Measurements from ENCODE around the gene WFDC13. TPM values are rescaled to one million over a fixed set of nuclear protein-coding genes. Genes with fewer than 3 reads are reported as not detected.

The WFDC13 gene
- total and polyA plus RNA-seq, 11 donors: not detected

- no peaks in the 10 kb centered on the region for H3K4me1 ChIP-seq
- no peak overlapping the region for H3K27ac ChIP-seq
- DNase-seq (no peak), ATAC-seq (no peak)
- peaks cover 0 to 4% (median 0%) of the 10 kb centered on the region in 9 donors for H3K27me3 ChIP-seq
- 71 to 85% (median 82%) methylated on average over 6 to 8 of the region's 8 CpGs for WGBS, 4 donors
- intact Hi-C loops (cut with DNase I): no loop called here
- TF ChIP-seq POLR2A (IDR thresholded peaks at IDR 0.05): no peak
- TF ChIP-seq CTCF (IDR thresholded peaks at IDR 0.05): no peak
- H3K9me3 ChIP-seq: peaks cover 0 to 24% (median 18%) of the 10 kb centered on the region in 12 donors
- H3K36me3 ChIP-seq: no peaks in the 10 kb centered on the region
- H3K4me3 ChIP-seq: no peak overlapping the region
Measured at GRCh38 chr20:45735552-45735951, 33.7 kb downstream of the WFDC13 start.

GRCh38 chr20:45735988-45736387, 34.1 kb downstream of the WFDC13 start:
- Histone ChIP-seq H3K4me3 (no peak overlapping the region), H3K27me3 (peaks cover 0 to 4% (median 0%) of the 10 kb centered on the region in 9 donors), H3K4me1 (no peaks in the 10 kb centered on the region), H3K27ac (no peak overlapping the region), H3K9me3 (peaks cover 0 to 22% (median 18%) of the 10 kb centered on the region in 12 donors), H3K36me3 (no peaks in the 10 kb centered on the region)
- no peak for TF ChIP-seq POLR2A (IDR thresholded peaks at IDR 0.05)
- no peak for TF ChIP-seq CTCF (IDR thresholded peaks at IDR 0.05)
- 88 to 98% (median 94%) methylated on average over 5 to 23 of the region's 23 CpGs for WGBS, 4 donors
- intact Hi-C loops (cut with DNase I): no loop called here
- DNase-seq (no peak), ATAC-seq (no peak)

GRCh38 chr20:45742596-45742995, 40.8 kb downstream of the WFDC13 start:
- intact Hi-C loops (cut with DNase I): no loop called here
- DNase-seq: no peak
- no peaks in the 10 kb centered on the region for H3K27me3 ChIP-seq
- no peak for ATAC-seq
- no peaks in the 10 kb centered on the region for H3K36me3 ChIP-seq
- no peaks in the 10 kb centered on the region for H3K4me1 ChIP-seq
- H3K4me3 ChIP-seq: no peak overlapping the region
- H3K27ac ChIP-seq: no peak overlapping the region
- TF ChIP-seq POLR2A (IDR thresholded peaks at IDR 0.05): no peak
- TF ChIP-seq CTCF (IDR thresholded peaks at IDR 0.05): no peak
- 84 to 90% (median 85%) methylated on average over 4 of the region's 4 CpGs for WGBS, 4 donors
- H3K9me3 ChIP-seq: no peaks in the 10 kb centered on the region

- no peaks in the 10 kb centered on the region for H3K9me3 ChIP-seq
- H3K4me1 ChIP-seq: no peaks in the 10 kb centered on the region
- ATAC-seq: no peak
- no peak for DNase-seq
- H3K27me3 ChIP-seq: peaks cover 0 to 5% (median 0%) of the 10 kb centered on the region in 9 donors
- H3K27ac ChIP-seq: no peak overlapping the region
- TF ChIP-seq CTCF (IDR thresholded peaks at IDR 0.05) (no peak), POLR2A (IDR thresholded peaks at IDR 0.05) (no peak)
- intact Hi-C loops (cut with DNase I): no loop called here
- no peaks in the 10 kb centered on the region for H3K36me3 ChIP-seq
- H3K4me3 ChIP-seq: no peak overlapping the region
Measured at GRCh38 chr20:45745015-45745414, 43.2 kb downstream of the WFDC13 start.

All from heart left ventricle (tissue), 16 donors.